ENCODE measurements around the gene CTSH.

GRCh38 chr15:78933823-78934654 lies 10.8 kb downstream of the CTSH start:
- TF ChIP-seq RAD21 (IDR thresholded peaks at IDR 0.05; ENCODE audit: low read depth) (no peak), EP300 (IDR thresholded peaks at IDR 0.05; ENCODE audit: borderline replicate concordance) (no peak), TCF12 (IDR thresholded peaks at IDR 0.05; ENCODE audit: low read depth) (no peak), ZBTB7A (IDR thresholded peaks at IDR 0.05; ENCODE audit: low read depth) (no peak), TAF1 (IDR thresholded peaks at IDR 0.05; ENCODE audit: low read depth) (no peak), REST (IDR thresholded peaks at IDR 0.05; ENCODE audit: low read depth) (no peak)
